HepG2 (cell line): ENCODE data around the gene ANKAR. TPM values are rescaled to one million over a fixed set of nuclear protein-coding genes. Genes with fewer than 3 reads are reported as not detected.

Experiments used
- ATAC-seq: fragments of 200-7000 bp; cut with Tn5 transposase; 3 replicates; pipeline ENCODE4 v1.9.1; 2020; ENCODE audit warnings: mild to moderate bottlenecking, moderate library complexity
- BruUV-seq: library from RNA; stranded (reverse); fragments of 400-500 nt; replicated peaks from 2 replicates; lab custom pipeline; 2021; lab: Mats Ljungman, UMichigan
- CTCF ChIA-PET: fragments of 300-600 bp; formaldehyde crosslinking; extraction: SDS; loops from one replicate; lab custom pipeline; 2021; ENCODE audit warnings: low total read pairs, inconsistent platforms, low intra/inter-chr PET ratio; lab: Yijun Ruan, JAX
- POLR2A ChIA-PET: fragments of 350-600 bp; sonication (Branson Sonifier 250); formaldehyde crosslinking; loops from one replicate; lab custom pipeline; 2020; ENCODE audit warnings: antibody characterized with exemption, inconsistent platforms; lab: Yijun Ruan, JAX
- DNase-seq: peaks from one replicate; pipeline ENCODE4 v3.0.0-alpha.2; 2015; ENCODE audit warnings: low spot score
- FAIRE-seq: peaks from 3 replicates; lab custom pipeline; 2011; peaks lifted over from hg19 to GRCh38; lab: Jason Lieb, UNC
- H2AFZ ChIP-seq: one replicate; pipeline ENCODE4 v1.6.1; 2011; ENCODE audit warnings: low read length, inconsistent platforms
- H3K27ac ChIP-seq: fragments of 300-600 bp; 3 replicates; pipeline ENCODE4 v1.8.0; 2011; ENCODE audit warnings: mixed run types, mild to moderate bottlenecking, mixed read lengths, low read length, inconsistent platforms; ENCODE audit not compliant: insufficient read depth; ENCODE audit errors: extremely low read length
- H3K27me3 ChIP-seq, 2 experiments: fragments of 200-600 bp in 1 of 2; 2 replicates in 1 of 2; 3 replicates in 1 of 2; pipeline versions ENCODE4 v1.6.0 to v1.8.0; 2011; ENCODE audit warnings: low read length in 2 of 2, mild to moderate bottlenecking in 2 of 2, moderate library complexity in 2 of 2, inconsistent platforms in 1 of 2; ENCODE audit not compliant: insufficient read depth in 2 of 2, control insufficient read depth in 1 of 2
- H3K36me3 ChIP-seq, 2 experiments: fragments of 200-600 bp in 1 of 2; replicated peaks in 1 of 2; 2 replicates in 1 of 2; 3 replicates in 1 of 2; pipeline versions ENCODE4 v1.5.1 to v1.8.0; 2011; ENCODE audit warnings: low read length in 2 of 2, inconsistent platforms in 1 of 2; ENCODE audit not compliant: insufficient read depth in 2 of 2, control insufficient read depth in 1 of 2
- H3K4me1 ChIP-seq: 2 replicates; pipeline ENCODE4 v1.5.1; 2012; ENCODE audit warnings: low read length, inconsistent platforms; ENCODE audit not compliant: insufficient read depth
- H3K4me2 ChIP-seq: 2 replicates; pipeline ENCODE4 v1.6.0; 2011; ENCODE audit warnings: low read depth, low read length, inconsistent platforms
- H3K4me3 ChIP-seq, 3 experiments: fragments of 200-600 bp in 1 of 3; sonication (generic), shearing (Covaris generic) in 1 of 3; replicated peaks in 1 of 3; 2 replicates each; pipeline ENCODE4 v1.5.1; 2011 to 2016; ENCODE audit warnings: low read length in 3 of 3, inconsistent platforms in 2 of 3, low read depth in 2 of 3, mild to moderate bottlenecking in 2 of 3, control low read depth in 1 of 3, mixed read lengths in 1 of 3; ENCODE audit not compliant: insufficient read depth in 1 of 3
- H3K79me2 ChIP-seq: one replicate; pipeline ENCODE4 v1.6.1; 2011; ENCODE audit warnings: low read length, inconsistent platforms; ENCODE audit not compliant: insufficient read depth
- H3K9ac ChIP-seq: 2 replicates; pipeline ENCODE4 v1.6.0; 2011; ENCODE audit warnings: mild to moderate bottlenecking, low read depth, low read length, inconsistent platforms; ENCODE audit not compliant: insufficient read depth
- H3K9me3 ChIP-seq: 2 replicates; pipeline ENCODE4 v1.5.1; 2012; ENCODE audit warnings: mild to moderate bottlenecking, low read length
- H4K20me1 ChIP-seq: 2 replicates; pipeline ENCODE4 v1.6.0; 2011; ENCODE audit warnings: inconsistent platforms, mild to moderate bottlenecking, low read length, moderate library complexity; ENCODE audit not compliant: insufficient read depth
- IRF1 ChIP-seq: sonication (generic); formaldehyde crosslinking; IDR thresholded peaks from 2 replicates; pipeline ENCODE4 v1.4.0; 2020; ENCODE audit warnings: low read depth, mild to moderate bottlenecking, missing genetic modification reagents
- KDM4B ChIP-seq: sonication (generic); formaldehyde crosslinking; IDR thresholded peaks from 2 replicates; pipeline ENCODE4 v1.4.0; 2020; ENCODE audit warnings: missing genetic modification reagents
- MAFG ChIP-seq: sonication (generic); formaldehyde crosslinking; IDR thresholded peaks from 2 replicates; pipeline ENCODE4 v1.5.1; 2020; ENCODE audit warnings: mild to moderate bottlenecking, missing genetic modification reagents
- NFYC ChIP-seq: IDR thresholded peaks from 2 replicates; pipeline ENCODE4 v1.6.1; 2016; ENCODE audit warnings: missing genetic modification reagents, missing compliant biosample characterization
- PATZ1 ChIP-seq: sonication (generic); formaldehyde crosslinking; IDR thresholded peaks from 2 replicates; pipeline ENCODE4 v1.4.0; 2020; ENCODE audit warnings: missing genetic modification reagents
- PCBP1 ChIP-seq: fragments of 200-400 bp; formaldehyde crosslinking; IDR thresholded peaks from 2 replicates; pipeline ENCODE4 v1.6.1; 2017; ENCODE audit warnings: mild to moderate bottlenecking, low read depth, low read length, borderline replicate concordance
- POLR2AphosphoS2 ChIP-seq: IDR thresholded peaks from 2 replicates; pipeline ENCODE4 v1.6.1; 2011; ENCODE audit warnings: low read depth, low read length, improper control_type of control experiment
- PRMT3 ChIP-seq: sonication (generic); formaldehyde crosslinking; IDR thresholded peaks from 2 replicates; pipeline ENCODE4 v1.8.1; 2022; ENCODE audit warnings: low read depth, mild to moderate bottlenecking, moderate library complexity, missing genetic modification reagents, borderline replicate concordance
- ZBTB26 ChIP-seq: IDR thresholded peaks from 2 replicates; pipeline ENCODE4 v1.6.1; 2016; ENCODE audit warnings: missing compliant biosample characterization, missing genetic modification reagents, borderline replicate concordance
- ZNF101 ChIP-seq: sonication (generic); formaldehyde crosslinking; IDR thresholded peaks from 2 replicates; pipeline ENCODE4 v1.4.0; 2020; ENCODE audit warnings: mild to moderate bottlenecking, low read depth, missing genetic modification reagents, borderline replicate concordance
- ZNF136 ChIP-seq: sonication (generic); formaldehyde crosslinking; IDR thresholded peaks from 2 replicates; pipeline ENCODE4 v1.8.1; 2022; ENCODE audit warnings: low read depth, mild to moderate bottlenecking, moderate library complexity, missing genetic modification reagents
- ZNF160 ChIP-seq: sonication (generic); formaldehyde crosslinking; IDR thresholded peaks from 2 replicates; pipeline ENCODE4 v1.8.0; 2022; ENCODE audit warnings: mild to moderate bottlenecking, inconsistent platforms, missing genetic modification reagents
- ZNF260 ChIP-seq: sonication (generic); formaldehyde crosslinking; IDR thresholded peaks from 2 replicates; pipeline ENCODE4 v1.4.0; 2020; ENCODE audit warnings: missing genetic modification reagents, low read depth, mild to moderate bottlenecking, borderline replicate concordance
- ZNF513 ChIP-seq: sonication (generic); formaldehyde crosslinking; conservative IDR thresholded peaks from 2 replicates; pipeline ENCODE4 v1.5.0; 2020; ENCODE audit warnings: missing genetic modification reagents
- ZNF556 ChIP-seq: sonication (generic); formaldehyde crosslinking; IDR thresholded peaks from 2 replicates; pipeline ENCODE4 v1.4.0; 2020; ENCODE audit warnings: mild to moderate bottlenecking, missing genetic modification reagents, borderline replicate concordance
- ZNF781 ChIP-seq: sonication (generic); formaldehyde crosslinking; IDR thresholded peaks from 2 replicates; pipeline ENCODE4 v1.5.1; 2020; ENCODE audit warnings: borderline replicate concordance, mild to moderate bottlenecking, missing genetic modification reagents; ENCODE audit errors: not compliant biosample characterization
- WGBS: methylation state at CpG from one replicate; pipeline ENCODE4 v1.1.6; 2017; ENCODE audit warnings: low lambda C conversion rate; 5-methylcytosine and 5-hydroxymethylcytosine counted together
- in situ Hi-C: cut with HindIII; loops from 2 replicates; pipeline ENCODE4 v1.10.0; 2017; ENCODE audit warnings: low pct_unique_long_range_greater_than_20kb; ENCODE audit not compliant: extremely low pct_ligation_motif_present
- intact Hi-C: fragments of 100-400 bp; cut with micrococcal nuclease; formaldehyde crosslinking; loops from one replicate; pipeline ENCODE4 v1.10.0; 2022; ENCODE audit not compliant: unreplicated experiment
- polyA plus RNA-seq, 8 experiments: library from polyadenylated mRNA; depleted of rRNA in 3 of 8; stranded (reverse) in 7 of 8; unstranded in 1 of 8; fragments of >200 nt; fragmentation: Illumina TruSeq in 4 of 8; extraction: Trizol in 4 of 8; gene quantifications; 2 replicates each; pipeline versions ENCODE4 v1.2.1 to v1.2.3, GENCODE V29; 2011 to 2016; ENCODE audit warnings: low read depth in 4 of 8, missing spikeins in 1 of 8, mixed read lengths in 1 of 8; ENCODE audit not compliant: insufficient read depth in 1 of 8
- total RNA-seq, 5 experiments: library from RNA; depleted of rRNA; stranded (reverse); fragments of >200 nt; fragmentation: Illumina TruSeq; extraction: Trizol; gene quantifications; 2 replicates each; pipeline ENCODE4 v1.2.3, GENCODE V29; 2016; ENCODE audit warnings: low read depth in 1 of 5

The ANKAR gene
- total and polyA plus RNA-seq, 2 of the 13 experiments (the other 11 are each of a cell fraction or from before 2014, with no cell fraction given), result 3.6 to 5.0 TPM

- WGBS, result 98% methylated on average over 4 of the region's 4 CpGs
- H3K27ac ChIP-seq, result no peak overlapping the region
- POLR2A ChIA-PET, result interaction anchor here (1.0 to 4.2 kb wide), 4 partner anchors 14 to 87 kb away, joined by 3 to 25 read pairs (median 14); partner anchors contain the start of genes ASNSD1 and OSGEPL1
Observed at GRCh38 chr2:189676471-189676870, 2.0 kb downstream of the ANKAR start.

More at GRCh38 chr2:189676471-189676870, 2.0 kb downstream of the ANKAR start:
- Histone ChIP-seq H2AFZ (no peak overlapping the region), H3K9ac (no peak overlapping the region), H3K36me3 (no peaks in the 10 kb centered on the region; a peak in 1 of 5 replicates), H3K4me2 (no peak overlapping the region), H3K9me3 (peaks cover 7% of the 10 kb centered on the region; the same call in 1 of the 2 replicates), H3K4me3 (no peak overlapping the region), H3K4me1 (peaks cover 16% of the 10 kb centered on the region), H3K79me2 (no peaks in the 10 kb centered on the region), H4K20me1 (no peaks in the 10 kb centered on the region), H3K27me3 (no peaks in the 10 kb centered on the region; a peak in 1 of 5 replicates)
- no peak for ATAC-seq
- FAIRE-seq, result no peak
- intact Hi-C loops (no loop called here), in situ Hi-C loops (loop anchor here (5.0 kb wide), 1 partner anchor 86 kb away; the partner anchor contains the start of gene OSGEPL1)
- CTCF ChIA-PET, result interaction anchor here (0.9 kb wide), 1 partner anchor 15 kb away, joined by 3 read pairs; the partner anchor contains the start of gene ASNSD1
- TF ChIP-seq NFYC (no peak), ZNF136 (no peak), ZNF513 (CRISPR knock-in tag) (no peak), POLR2AphosphoS2 (no peak), PATZ1 (CRISPR knock-in tag) (no peak), PRMT3 (CRISPR knock-in tag) (no peak), MAFG (no peak), PCBP1 (no peak), ZNF260 (CRISPR knock-in tag) (no peak), ZNF160 (CRISPR knock-in tag) (no peak), ZNF101 (CRISPR knock-in tag) (no peak), ZNF781 (no peak), KDM4B (CRISPR knock-in tag) (no peak), ZBTB26 (CRISPR knock-in tag) (no peak), ZNF556 (CRISPR knock-in tag) (no peak), IRF1 (CRISPR knock-in tag) (no peak)
- DNase-seq, result no peak
- no TSS peak for BruUV-seq
